SU-DHL-6 (cell line): ENCODE measurements around the gene IL10RB.

Source experiments
- CTCF ChIP-seq: fragments of 200-600 bp; sonication (generic); IDR thresholded peaks from one replicate; pipeline ENCODE4 v1.5.1; 2017; ENCODE audit warnings: antibody characterized with exemption, mild to moderate bottlenecking, low read length, moderate library complexity; ENCODE audit not compliant: insufficient read depth, poor library complexity, severe bottlenecking
- EZH2phosphoT487 ChIP-seq: fragments of 200-600 bp; sonication (generic), shearing (Covaris generic); conservative IDR thresholded peaks from 2 replicates; pipeline ENCODE4 v1.6.1; 2018; ENCODE audit warnings: mild to moderate bottlenecking, antibody characterized with exemption, low read length, moderate library complexity, mixed read lengths

GRCh38 chr21:33237486-33237885 is 28.7 kb upstream of the IL10RB start:
- TF ChIP-seq CTCF (no peak), EZH2phosphoT487 (no peak)
